Measurements from ENCODE around the gene PBX3.

The PBX3 gene

GRCh38 chr9:125883565-125884217, 136.5 kb downstream of the PBX3 start:
- no peak for DNase-seq

GRCh38 chr9:125884218-125884595, 137.0 kb downstream of the PBX3 start:
- DNase-seq = no peak

- DNase-seq = no peak
These were observed 138.3 kb downstream of the PBX3 start for GRCh38 chr9:125885405-125886034.

- no peak for DNase-seq
These were observed 139.2 kb downstream of the PBX3 start for GRCh38 chr9:125886365-125886764.

GRCh38 chr9:125887172-125887571, 140.0 kb downstream of the PBX3 start:
- no peak for DNase-seq

- DNase-seq = no peak
These were observed 141.0 kb downstream of the PBX3 start for GRCh38 chr9:125888211-125888610.

- DNase-seq = no peak
These were observed 141.9 kb downstream of the PBX3 start for GRCh38 chr9:125889112-125889475.

GRCh38 chr9:125889476-125890419, 142.6 kb downstream of the PBX3 start:
- DNase-seq = peak; percentile 19

GRCh38 chr9:125890826-125891225, 143.7 kb downstream of the PBX3 start:
- no peak for DNase-seq

GRCh38 chr9:125893277-125893676, 146.1 kb downstream of the PBX3 start:
- DNase-seq = no peak

GRCh38 chr9:125894566-125894965, 147.4 kb downstream of the PBX3 start:
- no peak for DNase-seq

- no peak for DNase-seq
These were observed 149.2 kb downstream of the PBX3 start for GRCh38 chr9:125896404-125896803.

GRCh38 chr9:125896964-125897363, 149.8 kb downstream of the PBX3 start:
- no peak for DNase-seq

GRCh38 chr9:125897481-125897880, 150.3 kb downstream of the PBX3 start:
- no peak for DNase-seq

GRCh38 chr9:125902214-125902613, 155.0 kb downstream of the PBX3 start:
- no peak for DNase-seq

- no peak for DNase-seq
These were observed 155.8 kb downstream of the PBX3 start for GRCh38 chr9:125902831-125903512.

- no peak for DNase-seq
These were observed 157.1 kb downstream of the PBX3 start for GRCh38 chr9:125904155-125904851.

GRCh38 chr9:125906144-125906543, 159.0 kb downstream of the PBX3 start:
- DNase-seq = no peak

- no peak for DNase-seq
These were observed 159.7 kb downstream of the PBX3 start for GRCh38 chr9:125906893-125907292.

GRCh38 chr9:125908136-125908535, 161.0 kb downstream of the PBX3 start:
- no peak for DNase-seq

GRCh38 chr9:125908966-125909365, 161.8 kb downstream of the PBX3 start:
- DNase-seq = no peak

GRCh38 chr9:125909459-125909858, 162.3 kb downstream of the PBX3 start:
- no peak for DNase-seq

GRCh38 chr9:125910286-125910685, 163.1 kb downstream of the PBX3 start:
- no peak for DNase-seq
